Endothelial cell of umbilical vein (primary cell): ENCODE measurements around the gene SPSB3. TPM values are rescaled to one million over a fixed set of nuclear protein-coding genes. Genes with fewer than 3 reads are reported as not detected.

Experiments used
- BruUV-seq: library from RNA; stranded (reverse); fragments of 400-500 nt; replicated peaks from 2 replicates; lab custom pipeline; 2021; lab: Mats Ljungman, UMichigan
- CTCF ChIA-PET: fragments of 300-600, 350-600 bp; sonication (Branson Sonifier 250); formaldehyde crosslinking; loops from one replicate; lab custom pipeline; 2021; ENCODE audit warnings: antibody characterized with exemption, inconsistent platforms; lab: Charles Lee
- POLR2A ChIA-PET: fragments of 300-600, 350-600 bp; sonication (Branson Sonifier 250); formaldehyde crosslinking; loops from one replicate; lab custom pipeline; 2021; ENCODE audit warnings: antibody characterized with exemption, inconsistent platforms; lab: Charles Lee
- DNase-seq: peaks from one replicate; pipeline ENCODE4 v3.0.0-alpha.2; 2011; ENCODE audit warnings: low read depth, low spot score
- FAIRE-seq: peaks from 2 replicates; lab custom pipeline; 2011; peaks lifted over from hg19 to GRCh38; lab: Jason Lieb, UNC
- H2AFZ ChIP-seq: 2 replicates; pipeline ENCODE4 v1.6.0; 2012; ENCODE audit warnings: low read depth, low read length, control low read depth, inconsistent platforms
- H3K27ac ChIP-seq: 2 replicates; pipeline ENCODE4 v1.5.1; 2011; ENCODE audit warnings: low read depth, mild to moderate bottlenecking, control low read depth, low read length, moderate library complexity; ENCODE audit not compliant: insufficient read depth
- H3K27me3 ChIP-seq, 2 experiments: 2 replicates each; pipeline versions ENCODE4 v1.6.0 to v1.6.1; 2011; ENCODE audit warnings: low read length in 2 of 2, mixed read lengths in 1 of 2; ENCODE audit not compliant: control insufficient read depth in 2 of 2, insufficient read depth in 2 of 2
- H3K36me3 ChIP-seq, 2 experiments: 2 replicates in 1 of 2; 3 replicates in 1 of 2; pipeline ENCODE4 v1.5.1; 2011; ENCODE audit warnings: low read length in 2 of 2, mild to moderate bottlenecking in 1 of 2, moderate library complexity in 1 of 2; ENCODE audit not compliant: control insufficient read depth in 2 of 2, insufficient read depth in 2 of 2; ENCODE audit errors: extremely low read depth in 1 of 2
- H3K4me1 ChIP-seq: 3 replicates; pipeline ENCODE4 v1.5.1; 2011; ENCODE audit warnings: mild to moderate bottlenecking, low read length; ENCODE audit not compliant: control insufficient read depth, insufficient read depth; ENCODE audit errors: extremely low read depth
- H3K4me2 ChIP-seq: 2 replicates; pipeline ENCODE4 v1.6.1; 2011; ENCODE audit warnings: low read length, control low read depth, mixed read lengths; ENCODE audit not compliant: insufficient read depth
- H3K4me3 ChIP-seq, 3 experiments: fragments of 200-600 bp in 1 of 3; sonication (generic), shearing (Covaris generic) in 1 of 3; replicated peaks in 1 of 3; 2 replicates each; pipeline ENCODE4 v1.5.1; 2011 to 2016; ENCODE audit warnings: control low read depth in 3 of 3, low read length in 3 of 3, mild to moderate bottlenecking in 2 of 3, inconsistent platforms in 1 of 3, low read depth in 1 of 3, moderate library complexity in 1 of 3; ENCODE audit not compliant: insufficient read depth in 1 of 3
- H3K79me2 ChIP-seq: 2 replicates; pipeline ENCODE4 v1.6.0; 2012; ENCODE audit warnings: low read length, inconsistent platforms; ENCODE audit not compliant: control insufficient read depth, insufficient read depth
- H3K9ac ChIP-seq: replicated peaks from 2 replicates; pipeline ENCODE3; 2011; ENCODE audit warnings: low read length, control low read depth; ENCODE audit not compliant: insufficient read depth; ENCODE audit errors: extremely low read depth
- H3K9me1 ChIP-seq: replicated peaks from 3 replicates; pipeline ENCODE4 v1.6.0; 2011; ENCODE audit warnings: mild to moderate bottlenecking, low read length; ENCODE audit not compliant: control insufficient read depth, insufficient read depth; ENCODE audit errors: extremely low read depth
- H3K9me3 ChIP-seq: replicated peaks from 2 replicates; pipeline ENCODE4 v1.5.1; 2012; ENCODE audit warnings: low read length, inconsistent platforms; ENCODE audit not compliant: control insufficient read depth, insufficient read depth
- H4K20me1 ChIP-seq: replicated peaks from 2 replicates; pipeline ENCODE3; 2011; ENCODE audit warnings: mild to moderate bottlenecking, low read length; ENCODE audit not compliant: control insufficient read depth, insufficient read depth; ENCODE audit errors: extremely low read depth
- CTCF ChIP-seq, 2 donors: IDR thresholded peaks; 1 replicate in 1 of 2; 2 replicates in 1 of 2; pipeline ENCODE4 v1.5.1; 2011; ENCODE audit warnings: low read length in 2 of 2, mild to moderate bottlenecking in 2 of 2, moderate library complexity in 2 of 2, control low read depth in 1 of 2, inconsistent platforms in 1 of 2, low read depth in 1 of 2; ENCODE audit not compliant: insufficient read depth in 1 of 2; ENCODE audit errors: extremely low read depth in 1 of 2
- EZH2 ChIP-seq: IDR thresholded peaks from 2 replicates; pipeline ENCODE4 v1.6.1; 2012; ENCODE audit warnings: borderline replicate concordance, low read depth, mild to moderate bottlenecking, moderate library complexity, low read length, inconsistent platforms; ENCODE audit not compliant: severe bottlenecking
- FOS ChIP-seq: IDR thresholded peaks from 2 replicates; pipeline ENCODE4 v1.6.1; 2011; ENCODE audit warnings: mild to moderate bottlenecking, low read length, moderate library complexity, borderline replicate concordance; ENCODE audit not compliant: insufficient read depth
- GATA2 ChIP-seq: IDR thresholded peaks from 2 replicates; pipeline ENCODE4 v1.7.0; 2011; ENCODE audit warnings: low read depth, mild to moderate bottlenecking, moderate library complexity, mixed read lengths, low read length; ENCODE audit not compliant: insufficient read length, insufficient read depth
- JUN ChIP-seq: IDR thresholded peaks from 2 replicates; pipeline ENCODE4 v1.6.1; 2011; ENCODE audit warnings: borderline replicate concordance, low read depth; ENCODE audit not compliant: insufficient read length, insufficient read depth
- MAX ChIP-seq: IDR thresholded peaks from 2 replicates; pipeline ENCODE4 v1.6.1; 2011; ENCODE audit not compliant: insufficient read depth, insufficient read length
- MYC ChIP-seq: IDR thresholded peaks from one replicate; pipeline ENCODE4 v1.6.1; 2011; ENCODE audit warnings: mild to moderate bottlenecking, low read depth, low read length
- POLR2A ChIP-seq: IDR thresholded peaks from 2 replicates; pipeline ENCODE4 v1.6.1; 2012; ENCODE audit warnings: low read depth, mild to moderate bottlenecking, control low read depth, low read length
- POLR2AphosphoS5 ChIP-seq: IDR thresholded peaks from 2 replicates; pipeline ENCODE4 v1.6.1; 2012; ENCODE audit warnings: low read depth, mild to moderate bottlenecking, control low read depth, low read length, moderate library complexity; ENCODE audit not compliant: insufficient read depth
- dilution Hi-C: fragments of 300-500 bp; cut with MboI; formaldehyde crosslinking; loops from one replicate; pipeline ENCODE4 v1.15.0; 2019; ENCODE audit warnings: low sequenced_read_pairs; ENCODE audit not compliant: extremely low pct_ligation_motif_present
- intact Hi-C: fragments of 100-400 bp; cut with micrococcal nuclease; formaldehyde crosslinking; loops from one replicate; pipeline ENCODE4 v1.10.0; 2022
- polyA plus RNA-seq, 4 experiments: library from polyadenylated mRNA; depleted of rRNA in 3 of 4; stranded (reverse) in 3 of 4; unstranded in 1 of 4; fragments of >200 nt; gene quantifications; 2 replicates each; pipeline versions ENCODE4 v1.2.1 to v1.2.3, GENCODE V29; 2011 to 2012; ENCODE audit warnings: missing spikeins in 1 of 4
- total RNA-seq: library from RNA; stranded (reverse); gene quantifications from 2 replicates; pipeline ENCODE4 v1.2.3, GENCODE V29; 2021

SPSB3 gene
- total and polyA plus RNA-seq, 2 donors (not counting 3 experiments of a cell fraction or from before 2014, with no cell fraction given) = 39.0 to 86.2 TPM

DNA sequence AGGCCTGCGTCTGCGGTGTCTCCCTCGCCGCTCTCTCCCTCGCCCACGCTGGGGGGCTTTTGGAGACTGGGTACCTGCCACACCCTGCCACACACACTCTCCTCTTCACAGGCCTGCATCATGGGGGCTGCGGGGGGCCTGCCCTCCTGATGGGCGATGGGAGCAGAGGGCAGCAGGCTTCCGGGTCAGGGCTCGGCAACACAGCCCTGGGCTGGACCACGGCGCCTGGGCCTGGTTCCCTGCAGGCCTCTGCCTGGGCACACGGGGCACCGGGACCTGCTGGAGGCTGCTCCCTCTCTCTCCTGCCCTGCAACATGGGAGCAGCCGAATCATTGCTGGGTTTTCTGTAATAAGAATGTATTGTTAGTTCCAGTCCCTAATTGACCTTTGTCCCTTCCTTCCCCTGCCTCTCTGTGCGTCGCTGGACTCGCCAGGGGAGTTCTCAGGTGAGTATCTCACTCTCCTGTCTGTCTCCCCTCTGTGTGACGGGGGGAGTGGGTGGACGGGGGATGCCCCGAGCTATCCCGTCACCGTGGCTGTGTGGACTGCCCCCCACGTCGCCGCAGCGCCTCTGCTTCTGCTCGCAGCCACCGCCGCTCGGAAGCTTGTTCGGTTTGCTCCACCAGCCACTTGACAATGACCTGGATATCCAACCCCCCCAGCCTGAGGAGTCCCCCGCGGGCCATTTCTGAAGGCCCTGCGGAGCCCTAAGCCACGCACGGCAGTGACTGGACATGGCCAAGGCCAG, 24.5 kb downstream of the SPSB3 start:
- FAIRE-seq = no peak
- no peak overlapping the region for H3K4me3 ChIP-seq
- no peak for DNase-seq
- H3K9me1 ChIP-seq = no peaks in the 10 kb centered on the region
- no peaks in the 10 kb centered on the region for H4K20me1 ChIP-seq
- peaks cover 2 to 32% of the 10 kb centered on the region in 2 experiments for H3K36me3 ChIP-seq
- BruUV-seq = no TSS peak
- H3K9me3 ChIP-seq = no peaks in the 10 kb centered on the region
- no peak overlapping the region for H3K4me2 ChIP-seq
- no peaks in the 10 kb centered on the region for H3K27me3 ChIP-seq
- POLR2A ChIA-PET = no interaction called here
- intact Hi-C loops (no loop called here), dilution Hi-C loops (no loop called here)
- CTCF ChIA-PET = no interaction called here
- H3K4me1 ChIP-seq = no peaks in the 10 kb centered on the region
- TF ChIP-seq JUN (no peak), POLR2AphosphoS5 (no peak), FOS (no peak), POLR2A (no peak), MAX (no peak), MYC (no peak), EZH2 (no peak), CTCF (IDR thresholded peaks at IDR 0.05; ENCODE audit: extremely low read depth in 1 of 2, insufficient read depth in 1 of 2, low read depth in 1 of 2, low read length in 2 of 2) (no peak), GATA2 (no peak)
- no peak overlapping the region for H2AFZ ChIP-seq
- no peaks in the 10 kb centered on the region for H3K79me2 ChIP-seq
- no peak overlapping the region for H3K27ac ChIP-seq
- no peak overlapping the region for H3K9ac ChIP-seq
